Liver (tissue), 9 donors: ENCODE results near the gene WWOX. TPM values are rescaled to one million over a fixed set of nuclear protein-coding genes. Genes with fewer than 3 reads are reported as not detected.

Source experiments
- DNase-seq: peaks from one replicate; pipeline ENCODE4 v3.0.0-alpha.2; 2017; ENCODE audit warnings: low spot score
- H3K27ac ChIP-seq, 2 donors: one replicate each; pipeline ENCODE4 v1.7.0; 2013; ENCODE audit warnings: inconsistent platforms in 2 of 2, low read length in 2 of 2, control low read depth in 1 of 2, low read depth in 1 of 2, mild to moderate bottlenecking in 1 of 2
- H3K27me3 ChIP-seq, 4 donors: one replicate each; pipeline versions ENCODE4 v1.6.1 to v1.7.0; 2013; ENCODE audit warnings: low read length in 3 of 4, inconsistent platforms in 1 of 4, mild to moderate bottlenecking in 1 of 4, moderate library complexity in 1 of 4; ENCODE audit not compliant: control insufficient read depth in 4 of 4, insufficient read depth in 4 of 4
- H3K36me3 ChIP-seq, 4 donors: one replicate each; pipeline versions ENCODE4 v1.6.1 to v1.7.0; 2013; ENCODE audit warnings: low read length in 3 of 4, mild to moderate bottlenecking in 3 of 4, low read depth in 1 of 4, moderate library complexity in 1 of 4; ENCODE audit not compliant: control insufficient read depth in 4 of 4, insufficient read depth in 3 of 4
- H3K4me1 ChIP-seq, 4 donors: one replicate each; pipeline versions ENCODE4 v1.6.1 to v1.7.0; 2013; ENCODE audit warnings: low read length in 3 of 4, mild to moderate bottlenecking in 3 of 4, moderate library complexity in 1 of 4; ENCODE audit not compliant: control insufficient read depth in 4 of 4, insufficient read depth in 4 of 4
- H3K4me3 ChIP-seq, 3 donors: one replicate each; pipeline versions ENCODE4 v1.6.1 to v1.7.0; 2013; ENCODE audit warnings: low read length in 3 of 3, control low read depth in 1 of 3, low read depth in 1 of 3, mild to moderate bottlenecking in 1 of 3
- H3K9ac ChIP-seq, 2 donors: one replicate each; pipeline ENCODE4 v1.7.0; 2013; ENCODE audit warnings: low read length in 2 of 2, mild to moderate bottlenecking in 2 of 2, moderate library complexity in 2 of 2, control low read depth in 1 of 2, low read depth in 1 of 2
- H3K9me3 ChIP-seq, 4 donors: one replicate each; pipeline versions ENCODE4 v1.6.1 to v1.7.0; 2013; ENCODE audit warnings: low read length in 3 of 4; ENCODE audit not compliant: control insufficient read depth in 4 of 4
- EGR1 ChIP-seq, 2 donors: IDR thresholded peaks; 2 replicates each; pipeline ENCODE4 v1.6.1; 2016 to 2018; ENCODE audit warnings: antibody characterized with exemption in 2 of 2, low read depth in 2 of 2
- FOXA1 ChIP-seq: IDR thresholded peaks from 2 replicates; pipeline ENCODE4 v1.6.1; 2016; ENCODE audit warnings: antibody characterized with exemption
- FOXA2 ChIP-seq: IDR thresholded peaks from 2 replicates; pipeline ENCODE4 v1.6.1; 2016; ENCODE audit warnings: antibody characterized with exemption
- GABPA ChIP-seq, 2 donors: IDR thresholded peaks in 1 of 2; conservative IDR thresholded peaks in 1 of 2; 2 replicates each; pipeline ENCODE4 v1.6.1; 2016; ENCODE audit warnings: antibody characterized with exemption in 2 of 2, mild to moderate bottlenecking in 1 of 2, moderate library complexity in 1 of 2
- HNF4A ChIP-seq, 2 donors: conservative IDR thresholded peaks; 2 replicates each; pipeline ENCODE4 v1.6.1; 2016; ENCODE audit warnings: antibody characterized with exemption in 2 of 2, mild to moderate bottlenecking in 2 of 2
- JUND ChIP-seq, 2 donors: IDR thresholded peaks; 2 replicates each; pipeline ENCODE4 v1.6.1; 2016; ENCODE audit warnings: antibody characterized with exemption in 2 of 2
- RAD21 ChIP-seq, 2 donors: IDR thresholded peaks; 2 replicates each; pipeline ENCODE4 v1.6.1; 2016; ENCODE audit warnings: antibody characterized with exemption in 2 of 2, mild to moderate bottlenecking in 2 of 2
- REST ChIP-seq: IDR thresholded peaks from 2 replicates; pipeline ENCODE4 v1.6.1; 2016; ENCODE audit warnings: antibody characterized with exemption, mild to moderate bottlenecking
- SP1 ChIP-seq: IDR thresholded peaks from 2 replicates; pipeline ENCODE4 v1.6.1; 2018; ENCODE audit warnings: antibody characterized with exemption, mild to moderate bottlenecking
- TAF1 ChIP-seq: conservative IDR thresholded peaks from 2 replicates; pipeline ENCODE4 v1.6.1; 2016; ENCODE audit warnings: antibody characterized with exemption, mild to moderate bottlenecking
- YY1 ChIP-seq: IDR thresholded peaks from 2 replicates; pipeline ENCODE4 v1.6.1; 2016; ENCODE audit warnings: antibody characterized with exemption, mild to moderate bottlenecking
- WGBS: extraction: QIAGEN DNeasy Blood & Tissue Kit; methylation state at CpG from one replicate; pipeline ENCODE4 v1.1.7; 2013; 5-methylcytosine and 5-hydroxymethylcytosine counted together
- polyA plus RNA-seq, 2 donors: library from polyadenylated mRNA; stranded (reverse) in 1 of 2; unstranded in 1 of 2; fragments of 200-250 nt in 1 of 2; fragments of >200 nt in 1 of 2; fragmentation: Nextera tagmentation in 1 of 2; extraction: Ambion mirVana in 1 of 2; gene quantifications; one replicate each; pipeline versions ENCODE4 v1.2.1 to v1.2.3, GENCODE V29; 2013 to 2015
- total RNA-seq, 2 donors: library from RNA; depleted of rRNA; stranded (reverse); fragments of >200 nt; gene quantifications; one replicate each; pipeline ENCODE4 v1.2.3, GENCODE V29; 2014
- TF ChIP-seq, protein P1 (sequence below): IDR thresholded peaks from 2 replicates; pipeline ENCODE4 v1.6.1; 2016; ENCODE audit warnings: antibody characterized with exemption
- TF ChIP-seq, protein P2 (sequence below): fragments of 150-350 bp; IDR thresholded peaks from 2 replicates; pipeline ENCODE4 v1.5.1; 2017; ENCODE audit warnings: improper control_type of control experiment, low read depth, low read length; ENCODE audit not compliant: missing input control
- donor health status: healthy.
- donor health status: healthy.
- donor health status: healthy.
- donor health status: healthy.
- donor health status: healthy.

The WWOX gene
- total and polyA plus RNA-seq, 4 donors: 9.8 to 46.0 (median 15.3) TPM

DNA sequence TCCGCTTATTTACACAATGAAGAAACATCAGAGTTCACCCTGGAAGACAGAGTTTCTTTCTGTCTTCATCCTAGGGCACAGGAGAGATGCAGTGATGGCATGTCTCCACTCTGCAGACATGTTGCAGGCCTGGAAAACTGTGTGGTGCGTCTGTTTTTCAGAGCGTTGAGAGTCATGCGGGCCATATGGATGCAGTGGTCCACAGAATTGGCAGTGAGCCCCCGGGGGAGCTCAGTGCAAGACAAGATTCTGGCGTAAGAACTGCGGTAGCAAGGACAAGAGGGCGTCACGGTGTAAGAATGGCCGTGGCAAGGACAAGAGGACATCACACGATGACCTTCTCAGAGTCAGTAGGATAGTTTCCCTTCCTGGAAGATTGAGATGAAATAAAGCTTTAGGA, 847.1 kb downstream of the WWOX start:
- DNase-seq: no peak
- no peaks in the 10 kb centered on the region for H3K4me1 ChIP-seq
- H3K27me3 ChIP-seq: no peaks in the 10 kb centered on the region
- H3K4me3 ChIP-seq: no peak overlapping the region
- WGBS: 95% methylated on average over 11 of the region's 11 CpGs
- H3K9ac ChIP-seq: no peak overlapping the region
- H3K9me3 ChIP-seq: no peaks in the 10 kb centered on the region
- no peak overlapping the region for H3K27ac ChIP-seq
- no peaks in the 10 kb centered on the region for H3K36me3 ChIP-seq
- TF ChIP-seq TAF1 (no peak), REST (no peak), HNF4A (conservative IDR thresholded peaks at IDR 0.05) (no peak), YY1 (no peak), EGR1 (IDR thresholded peaks at IDR 0.05; ENCODE audit: low read depth in 2 of 2) (no peak), GABPA (IDR thresholded peaks at IDR 0.05 in 1 of 2, conservative IDR thresholded peaks at IDR 0.05 in 1 of 2) (no peak), FOXA2 (no peak), RAD21 (IDR thresholded peaks at IDR 0.05) (no peak), JUND (IDR thresholded peaks at IDR 0.05) (no peak), FOXA1 (no peak), SP1 (no peak)
- TF ChIP-seq, protein P1, sequence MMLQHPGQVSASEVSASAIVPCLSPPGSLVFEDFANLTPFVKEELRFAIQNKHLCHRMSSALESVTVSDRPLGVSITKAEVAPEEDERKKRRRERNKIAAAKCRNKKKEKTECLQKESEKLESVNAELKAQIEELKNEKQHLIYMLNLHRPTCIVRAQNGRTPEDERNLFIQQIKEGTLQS: no peak
- TF ChIP-seq, protein P2, sequence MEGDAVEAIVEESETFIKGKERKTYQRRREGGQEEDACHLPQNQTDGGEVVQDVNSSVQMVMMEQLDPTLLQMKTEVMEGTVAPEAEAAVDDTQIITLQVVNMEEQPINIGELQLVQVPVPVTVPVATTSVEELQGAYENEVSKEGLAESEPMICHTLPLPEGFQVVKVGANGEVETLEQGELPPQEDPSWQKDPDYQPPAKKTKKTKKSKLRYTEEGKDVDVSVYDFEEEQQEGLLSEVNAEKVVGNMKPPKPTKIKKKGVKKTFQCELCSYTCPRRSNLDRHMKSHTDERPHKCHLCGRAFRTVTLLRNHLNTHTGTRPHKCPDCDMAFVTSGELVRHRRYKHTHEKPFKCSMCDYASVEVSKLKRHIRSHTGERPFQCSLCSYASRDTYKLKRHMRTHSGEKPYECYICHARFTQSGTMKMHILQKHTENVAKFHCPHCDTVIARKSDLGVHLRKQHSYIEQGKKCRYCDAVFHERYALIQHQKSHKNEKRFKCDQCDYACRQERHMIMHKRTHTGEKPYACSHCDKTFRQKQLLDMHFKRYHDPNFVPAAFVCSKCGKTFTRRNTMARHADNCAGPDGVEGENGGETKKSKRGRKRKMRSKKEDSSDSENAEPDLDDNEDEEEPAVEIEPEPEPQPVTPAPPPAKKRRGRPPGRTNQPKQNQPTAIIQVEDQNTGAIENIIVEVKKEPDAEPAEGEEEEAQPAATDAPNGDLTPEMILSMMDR: no peak

- Histone ChIP-seq H3K9me3 (no peaks in the 10 kb centered on the region), H3K36me3 (no peaks in the 10 kb centered on the region), H3K9ac (no peak overlapping the region), H3K4me1 (no peaks in the 10 kb centered on the region), H3K4me3 (no peak overlapping the region), H3K27me3 (no peaks in the 10 kb centered on the region), H3K27ac (no peak overlapping the region)
- TF ChIP-seq, protein P2: no peak
- TF ChIP-seq EGR1 (IDR thresholded peaks at IDR 0.05; ENCODE audit: low read depth in 2 of 2): no peak
- DNase-seq: no peak
- WGBS: 66% methylated on average over 3 of the region's 3 CpGs
Measured at GRCh38 chr16:78950768-78951167, 851.3 kb downstream of the WWOX start.
